Adrenal gland (tissue), 5 donors: ENCODE measurements around the gene CAPN15.

ENCODE experiments used
- POLR2A ChIP-seq, 2 donors: fragments of 450-650 bp; IDR thresholded peaks; one replicate each; pipeline ENCODE4 v1.6.1; 2017; ENCODE audit warnings: antibody characterized with exemption in 2 of 2, mild to moderate bottlenecking in 2 of 2, moderate library complexity in 1 of 2
- TF ChIP-seq, protein P1 (sequence below), 6 experiments: fragments of 450-650 bp in 4 of 6; fragments of 200-600 bp in 2 of 6; sonication (generic) in 1 of 6; IDR thresholded peaks; 1 replicate in 5 of 6; 2 replicates in 1 of 6; pipeline versions ENCODE4 v1.5.1 to v1.8.0; 2016 to 2021; ENCODE audit warnings: antibody characterized with exemption in 6 of 6, mild to moderate bottlenecking in 2 of 6, moderate library complexity in 1 of 6
- donor health status: DM: no; HTN: no; CAD: no.

DNA sequence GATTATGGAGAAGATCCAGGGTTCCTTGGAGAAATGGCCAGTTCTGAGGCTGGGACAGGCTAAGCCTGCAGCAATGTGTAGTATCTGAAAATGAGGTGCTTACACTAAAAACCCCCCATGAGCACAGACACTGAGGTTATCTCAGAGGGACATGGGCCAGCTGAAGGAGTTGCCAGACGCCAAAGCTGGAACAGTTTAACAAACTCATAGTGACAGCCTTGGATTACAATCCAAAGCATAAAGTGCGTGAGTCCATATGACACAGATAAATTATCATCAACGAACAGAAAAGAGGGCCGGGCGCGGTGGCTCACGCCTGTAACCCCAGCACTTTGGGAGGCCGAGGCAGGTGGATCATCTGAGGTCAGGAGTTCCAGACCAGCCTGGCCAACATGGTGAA, 11.2 kb upstream of the CAPN15 start:
- TF ChIP-seq, protein P1, sequence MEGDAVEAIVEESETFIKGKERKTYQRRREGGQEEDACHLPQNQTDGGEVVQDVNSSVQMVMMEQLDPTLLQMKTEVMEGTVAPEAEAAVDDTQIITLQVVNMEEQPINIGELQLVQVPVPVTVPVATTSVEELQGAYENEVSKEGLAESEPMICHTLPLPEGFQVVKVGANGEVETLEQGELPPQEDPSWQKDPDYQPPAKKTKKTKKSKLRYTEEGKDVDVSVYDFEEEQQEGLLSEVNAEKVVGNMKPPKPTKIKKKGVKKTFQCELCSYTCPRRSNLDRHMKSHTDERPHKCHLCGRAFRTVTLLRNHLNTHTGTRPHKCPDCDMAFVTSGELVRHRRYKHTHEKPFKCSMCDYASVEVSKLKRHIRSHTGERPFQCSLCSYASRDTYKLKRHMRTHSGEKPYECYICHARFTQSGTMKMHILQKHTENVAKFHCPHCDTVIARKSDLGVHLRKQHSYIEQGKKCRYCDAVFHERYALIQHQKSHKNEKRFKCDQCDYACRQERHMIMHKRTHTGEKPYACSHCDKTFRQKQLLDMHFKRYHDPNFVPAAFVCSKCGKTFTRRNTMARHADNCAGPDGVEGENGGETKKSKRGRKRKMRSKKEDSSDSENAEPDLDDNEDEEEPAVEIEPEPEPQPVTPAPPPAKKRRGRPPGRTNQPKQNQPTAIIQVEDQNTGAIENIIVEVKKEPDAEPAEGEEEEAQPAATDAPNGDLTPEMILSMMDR (IDR thresholded peaks at IDR 0.05), result no peak
- no peak for TF ChIP-seq POLR2A (IDR thresholded peaks at IDR 0.05)
